HG03378 (cell line): ENCODE results near the gene APBA3.

Source experiments
- ATAC-seq: cut with Tn5 transposase; IDR thresholded peaks from one replicate; pipeline ENCODE4 v1.9.1; 2021; ENCODE audit warnings: mild to moderate bottlenecking, moderate library complexity; ENCODE audit not compliant: unreplicated experiment

APBA3 gene

GRCh38 chr19:3788996-3789778 is 27.7 kb upstream of the APBA3 start:
- no peak for ATAC-seq

GRCh38 chr19:3785938-3786824 is 24.7 kb upstream of the APBA3 start, which contains the start of gene MATK:
Gene MATK (minus strand): TSS chr19:3786381. CDS start chr19:3785135, 1,246 bp downstream.
- no peak for ATAC-seq

GRCh38 chr19:3785451-3785937 is 24.0 kb upstream of the APBA3 start:
- ATAC-seq: no peak

- no peak for ATAC-seq
These were observed 23.3 kb upstream of the APBA3 start for GRCh38 chr19:3784607-3785450.

- no peak for ATAC-seq
These were observed 22.4 kb upstream of the APBA3 start for GRCh38 chr19:3783660-3784584.

- no peak for ATAC-seq
These were observed 21.4 kb upstream of the APBA3 start for GRCh38 chr19:3782903-3783302.

- no peak for ATAC-seq
These were observed 20.8 kb upstream of the APBA3 start for GRCh38 chr19:3782330-3782729.

GRCh38 chr19:3781603-3782002 is 20.1 kb upstream of the APBA3 start:
- no peak for ATAC-seq

- ATAC-seq: no peak
These were observed 19.4 kb upstream of the APBA3 start for GRCh38 chr19:3780786-3781304.

GRCh38 chr19:3778899-3779723 is 17.6 kb upstream of the APBA3 start:
- no peak for ATAC-seq

- no peak for ATAC-seq
These were observed 16.8 kb upstream of the APBA3 start for GRCh38 chr19:3778104-3778867.

- no peak for ATAC-seq
These were observed 15.1 kb upstream of the APBA3 start for GRCh38 chr19:3776479-3777040.

GRCh38 chr19:3775831-3776230 is 14.3 kb upstream of the APBA3 start:
- no peak for ATAC-seq

GRCh38 chr19:3775374-3775711 is 13.9 kb upstream of the APBA3 start:
- no peak for ATAC-seq

GRCh38 chr19:3774621-3775373 is 13.3 kb upstream of the APBA3 start:
- ATAC-seq: no peak

- no peak for ATAC-seq
These were observed 12.5 kb upstream of the APBA3 start for GRCh38 chr19:3773814-3774515.
